HepG2 (cell line): ENCODE results near the gene IRS1. TPM values are rescaled to one million over a fixed set of nuclear protein-coding genes. Genes with fewer than 3 reads are reported as not detected.
A peak's percentile ranks its signal among the peaks of the same experiment; 100 is the strongest.

Source experiments
- ARNT2 ChIP-seq: sonication (generic); formaldehyde crosslinking; IDR thresholded peaks from 2 replicates; pipeline ENCODE4 v1.8.0; 2022; ENCODE audit warnings: mild to moderate bottlenecking, low read depth, missing genetic modification reagents, moderate library complexity
- CC2D1A ChIP-seq: sonication (generic); formaldehyde crosslinking; IDR thresholded peaks from 2 replicates; pipeline ENCODE4 v1.8.1; 2023; ENCODE audit warnings: mild to moderate bottlenecking, missing genetic modification reagents
- ETV6 ChIP-seq: sonication (generic); formaldehyde crosslinking; conservative IDR thresholded peaks from 2 replicates; pipeline ENCODE4 v1.4.0; 2020; ENCODE audit warnings: missing genetic modification reagents
- GMEB2 ChIP-seq: IDR thresholded peaks from 2 replicates; pipeline ENCODE4 v1.6.1; 2016; ENCODE audit warnings: missing biosample characterization, missing genetic modification reagents, low read depth
- GTF3A ChIP-seq: sonication (generic); formaldehyde crosslinking; conservative IDR thresholded peaks from 2 replicates; pipeline ENCODE4 v1.4.0; 2020; ENCODE audit warnings: mild to moderate bottlenecking, missing genetic modification reagents
- HOXA3 ChIP-seq: sonication (generic); formaldehyde crosslinking; IDR thresholded peaks from 2 replicates; pipeline ENCODE4 v1.5.0; 2020; ENCODE audit warnings: missing genetic modification reagents
- KIAA2018 ChIP-seq: sonication (generic); formaldehyde crosslinking; IDR thresholded peaks from 2 replicates; pipeline ENCODE4 v1.5.0; 2020; ENCODE audit warnings: mild to moderate bottlenecking, missing genetic modification reagents, borderline replicate concordance
- MZF1 ChIP-seq: sonication (generic); formaldehyde crosslinking; IDR thresholded peaks from 2 replicates; pipeline ENCODE4 v1.8.1; 2023; ENCODE audit warnings: mild to moderate bottlenecking, missing genetic modification reagents, borderline replicate concordance
- RFX1 ChIP-seq: fragments of 450-650 bp; IDR thresholded peaks from 2 replicates; pipeline ENCODE4 v1.6.1; 2017
- SIX4 ChIP-seq: sonication (generic); formaldehyde crosslinking; IDR thresholded peaks from 2 replicates; pipeline ENCODE4 v1.4.0; 2020; ENCODE audit warnings: missing genetic modification reagents
- TBL1XR1 ChIP-seq: fragments of 150-350 bp; IDR thresholded peaks from 2 replicates; pipeline ENCODE4 v1.6.1; 2014; ENCODE audit warnings: borderline replicate concordance, low read length; ENCODE audit not compliant: partially characterized antibody
- ZFYVE20 ChIP-seq: sonication (generic); formaldehyde crosslinking; IDR thresholded peaks from 2 replicates; pipeline ENCODE4 v1.8.0; 2023; ENCODE audit warnings: low read depth, mild to moderate bottlenecking, moderate library complexity, missing genetic modification reagents, borderline replicate concordance
- ZNF253 ChIP-seq: sonication (generic); formaldehyde crosslinking; IDR thresholded peaks from 2 replicates; pipeline ENCODE4 v1.8.0; 2022; ENCODE audit warnings: mild to moderate bottlenecking, missing genetic modification reagents, borderline replicate concordance
- ZNF441 ChIP-seq: sonication (generic); formaldehyde crosslinking; IDR thresholded peaks from 2 replicates; pipeline ENCODE4 v1.7.0; 2021; ENCODE audit warnings: missing genetic modification reagents, borderline replicate concordance
- ZNF784 ChIP-seq: sonication (generic); formaldehyde crosslinking; IDR thresholded peaks from 2 replicates; pipeline ENCODE4 v1.5.1; 2020; ENCODE audit warnings: missing genetic modification reagents, mild to moderate bottlenecking, borderline replicate concordance
- ZSCAN22 ChIP-seq: sonication (generic); formaldehyde crosslinking; IDR thresholded peaks from 2 replicates; pipeline ENCODE4 v1.4.0; 2020; ENCODE audit warnings: mild to moderate bottlenecking, missing genetic modification reagents
- polyA plus RNA-seq, 8 experiments: library from polyadenylated mRNA; depleted of rRNA in 3 of 8; stranded (reverse) in 7 of 8; unstranded in 1 of 8; fragments of >200 nt; fragmentation: Illumina TruSeq in 4 of 8; extraction: Trizol in 4 of 8; gene quantifications; 2 replicates each; pipeline versions ENCODE4 v1.2.1 to v1.2.3, GENCODE V29; 2011 to 2016; ENCODE audit warnings: low read depth in 4 of 8, missing spikeins in 1 of 8, mixed read lengths in 1 of 8; ENCODE audit not compliant: insufficient read depth in 1 of 8
- total RNA-seq, 5 experiments: library from RNA; depleted of rRNA; stranded (reverse); fragments of >200 nt; fragmentation: Illumina TruSeq; extraction: Trizol; gene quantifications; 2 replicates each; pipeline ENCODE4 v1.2.3, GENCODE V29; 2016; ENCODE audit warnings: low read depth in 1 of 5
- TF ChIP-seq, protein P1 (sequence below): sonication (generic); formaldehyde crosslinking; IDR thresholded peaks from 2 replicates; pipeline ENCODE4 v1.5.0; 2020; ENCODE audit warnings: mild to moderate bottlenecking, missing genetic modification reagents

IRS1 gene
- total and polyA plus RNA-seq, 2 of the 13 experiments (the other 11 are each of a cell fraction or from before 2014, with no cell fraction given): 8.7 to 9.0 TPM

DNA sequence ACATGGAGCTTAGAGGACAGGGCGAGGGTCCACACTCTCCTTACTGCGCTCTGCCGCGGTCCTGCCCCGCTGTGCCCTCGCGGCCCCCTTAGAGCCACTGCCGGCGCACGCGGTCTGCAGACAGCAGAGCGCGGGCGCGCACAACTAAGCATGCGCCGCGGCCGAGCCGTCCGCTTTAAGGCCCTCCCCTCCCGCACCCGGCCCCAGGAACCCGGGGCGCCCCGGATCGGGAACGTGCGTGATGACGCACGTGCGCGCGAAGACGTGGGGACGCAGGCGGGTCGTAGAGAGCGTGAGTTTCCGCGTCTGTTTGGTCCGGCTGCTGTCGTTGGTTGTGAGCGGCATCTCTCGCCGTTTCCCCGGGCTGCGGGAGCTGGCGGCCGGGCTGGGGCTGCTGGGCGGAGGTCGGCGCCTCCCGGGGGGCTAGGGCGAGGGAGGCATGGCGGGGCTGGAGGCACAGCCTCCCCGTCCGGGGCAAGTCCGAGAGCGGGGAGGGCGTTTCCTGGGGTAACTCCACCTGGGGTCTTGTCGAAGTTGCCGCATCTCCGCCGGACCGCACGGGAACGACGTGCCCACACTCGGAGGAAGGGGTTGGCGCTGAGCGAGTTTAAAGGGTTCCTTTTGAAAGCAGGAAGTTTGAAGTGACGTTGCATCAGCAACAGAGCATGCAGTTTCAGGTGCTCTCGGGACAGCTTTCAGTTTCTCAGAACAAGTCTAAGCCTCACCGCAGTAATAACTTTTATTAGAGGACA, 36.4 kb upstream of the IRS1 start, which contains the start of gene RHBDD1 (continued):
- TF ChIP-seq KIAA2018 (CRISPR knock-in tag) (no peak), ZNF784 (CRISPR knock-in tag) (peak; percentile 92; the same call in 1 of the 2 replicates), TBL1XR1 (peak; percentile 8), GMEB2 (CRISPR knock-in tag) (peak; percentile 96), MZF1 (0 out of 2 replicates have a peak, but pooled peaks have one; percentile 21), ZSCAN22 (0 out of 2 replicates have a peak, but pooled peaks have one; percentile 49), GTF3A (CRISPR knock-in tag) (peak; percentile 88; the same call in 1 of the 2 replicates), SIX4 (CRISPR knock-in tag) (no peak), RFX1 (no peak), HOXA3 (peak; percentile 96), ETV6 (CRISPR knock-in tag) (no peak), ARNT2 (peak; percentile 78), ZNF441 (CRISPR knock-in tag) (no peak), ZFYVE20 (CRISPR knock-in tag) (no peak; the same call in 1 of the 2 replicates), CC2D1A (CRISPR knock-in tag) (no peak), ZNF253 (CRISPR knock-in tag) (no peak)
- TF ChIP-seq, protein P1, sequence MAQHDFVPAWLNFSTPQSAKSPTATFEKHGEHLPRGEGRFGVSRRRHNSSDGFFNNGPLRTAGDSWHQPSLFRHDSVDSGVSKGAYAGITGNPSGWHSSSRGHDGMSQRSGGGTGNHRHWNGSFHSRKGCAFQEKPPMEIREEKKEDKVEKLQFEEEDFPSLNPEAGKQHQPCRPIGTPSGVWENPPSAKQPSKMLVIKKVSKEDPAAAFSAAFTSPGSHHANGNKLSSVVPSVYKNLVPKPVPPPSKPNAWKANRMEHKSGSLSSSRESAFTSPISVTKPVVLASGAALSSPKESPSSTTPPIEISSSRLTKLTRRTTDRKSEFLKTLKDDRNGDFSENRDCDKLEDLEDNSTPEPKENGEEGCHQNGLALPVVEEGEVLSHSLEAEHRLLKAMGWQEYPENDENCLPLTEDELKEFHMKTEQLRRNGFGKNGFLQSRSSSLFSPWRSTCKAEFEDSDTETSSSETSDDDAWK (CRISPR knock-in tag): no peak
